Fibroblast of peridontal ligament (primary cell): ENCODE measurements around the gene ATP2B2.

Source experiments
- DNase-seq: peaks from one replicate; pipeline ENCODE4 v3.0.0-alpha.2; 2010; ENCODE audit errors: extremely low read depth

The ATP2B2 gene

GRCh38 chr3:10328460-10329071, 176.8 kb downstream of the ATP2B2 start:
- DNase-seq, result no peak

GRCh38 chr3:10327592-10327991, 177.8 kb downstream of the ATP2B2 start:
- no peak for DNase-seq

GRCh38 chr3:10322352-10322710, 183.1 kb downstream of the ATP2B2 start:
- DNase-seq, result no peak

- DNase-seq, result no peak
Measured at GRCh38 chr3:10321630-10322351, 183.6 kb downstream of the ATP2B2 start.

GRCh38 chr3:10320320-10320677, 185.1 kb downstream of the ATP2B2 start:
- DNase-seq, result no peak

GRCh38 chr3:10319804-10320203, 185.6 kb downstream of the ATP2B2 start:
- no peak for DNase-seq

- no peak for DNase-seq
Measured at GRCh38 chr3:10319251-10319650, 186.1 kb downstream of the ATP2B2 start.

GRCh38 chr3:10317961-10318350, 187.4 kb downstream of the ATP2B2 start:
- DNase-seq, result no peak

GRCh38 chr3:10317311-10317960, 187.9 kb downstream of the ATP2B2 start:
- no peak for DNase-seq

GRCh38 chr3:10315771-10316344, 189.5 kb downstream of the ATP2B2 start:
- no peak for DNase-seq

- DNase-seq, result no peak
Measured at GRCh38 chr3:10315101-10315500, 190.3 kb downstream of the ATP2B2 start.

- no peak for DNase-seq
Measured at GRCh38 chr3:10312861-10313260, 192.5 kb downstream of the ATP2B2 start.

- DNase-seq, result no peak
Measured at GRCh38 chr3:10312391-10312790, 193.0 kb downstream of the ATP2B2 start.

- DNase-seq, result no peak
Measured at GRCh38 chr3:10311710-10312109, 193.7 kb downstream of the ATP2B2 start.

GRCh38 chr3:10310578-10310977, 194.8 kb downstream of the ATP2B2 start:
- peak; percentile 67 for DNase-seq

GRCh38 chr3:10309736-10310135, 195.7 kb downstream of the ATP2B2 start:
- no peak for DNase-seq

GRCh38 chr3:10308678-10309077, 196.7 kb downstream of the ATP2B2 start:
- no peak for DNase-seq

- DNase-seq, result no peak
Measured at GRCh38 chr3:10306156-10306555, 199.2 kb downstream of the ATP2B2 start.

GRCh38 chr3:10305331-10305902, 200.0 kb downstream of the ATP2B2 start:
- DNase-seq, result no peak

GRCh38 chr3:10304905-10305304, 200.5 kb downstream of the ATP2B2 start:
- no peak for DNase-seq

GRCh38 chr3:10303785-10304184, 201.6 kb downstream of the ATP2B2 start:
- no peak for DNase-seq

- no peak for DNase-seq
Measured at GRCh38 chr3:10303105-10303504, 202.3 kb downstream of the ATP2B2 start.

GRCh38 chr3:10300087-10300486, 205.3 kb downstream of the ATP2B2 start:
- DNase-seq, result no peak
